Measurements from ENCODE around the gene PF4V1.

Gene PF4V1

DNA sequence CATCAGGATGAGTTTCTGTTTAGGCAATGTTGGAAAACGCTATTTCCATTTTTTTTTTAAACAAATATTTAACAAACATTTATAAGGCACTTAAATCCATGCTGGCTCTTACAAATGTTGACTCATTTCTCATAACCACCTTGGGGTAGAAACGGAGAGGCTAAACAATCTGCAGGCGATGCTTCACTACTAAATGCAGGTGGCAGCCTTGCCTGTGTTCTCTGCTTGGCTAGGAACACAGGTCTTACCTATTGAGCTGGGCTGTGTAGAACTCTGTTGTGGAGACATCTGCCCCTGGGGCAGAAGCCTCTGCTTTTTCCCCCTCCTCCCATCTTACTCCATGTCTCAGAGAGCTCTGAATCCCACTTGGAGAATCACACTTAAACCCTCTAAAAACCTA, 14.7 kb downstream of the PF4V1 start:
- no peak for TF ChIP-seq ZNF621 (tag by site-specific recombination; IDR thresholded peaks at IDR 0.05)
- CTCF ChIA-PET = interaction anchor here (0.7 to 1.0 kb wide), 5 partner anchors 22 to 55 kb away, joined by 3 to 5 read pairs (median 4); no protein-coding TSS in a partner anchor
- no peak overlapping the region for H3K27ac ChIP-seq (ENCODE audit: extremely low read depth, low read depth, low read length)
- no peaks in the 10 kb centered on the region for H3K4me1 ChIP-seq (ENCODE audit: control insufficient read depth, insufficient read depth, low read length)
- H3K4me3 ChIP-seq (ENCODE audit: low read depth, low read length) = no peak overlapping the region
- no peaks in the 10 kb centered on the region for H3K36me3 ChIP-seq (ENCODE audit: control insufficient read depth in 2 of 2, insufficient read depth in 1 of 2, low read length in 2 of 2)
- H3K9me3 ChIP-seq (ENCODE audit: control insufficient read depth, insufficient read depth, low read depth, low read length) = no peaks in the 10 kb centered on the region
- POLR2A ChIA-PET = no interaction called here

DNA sequence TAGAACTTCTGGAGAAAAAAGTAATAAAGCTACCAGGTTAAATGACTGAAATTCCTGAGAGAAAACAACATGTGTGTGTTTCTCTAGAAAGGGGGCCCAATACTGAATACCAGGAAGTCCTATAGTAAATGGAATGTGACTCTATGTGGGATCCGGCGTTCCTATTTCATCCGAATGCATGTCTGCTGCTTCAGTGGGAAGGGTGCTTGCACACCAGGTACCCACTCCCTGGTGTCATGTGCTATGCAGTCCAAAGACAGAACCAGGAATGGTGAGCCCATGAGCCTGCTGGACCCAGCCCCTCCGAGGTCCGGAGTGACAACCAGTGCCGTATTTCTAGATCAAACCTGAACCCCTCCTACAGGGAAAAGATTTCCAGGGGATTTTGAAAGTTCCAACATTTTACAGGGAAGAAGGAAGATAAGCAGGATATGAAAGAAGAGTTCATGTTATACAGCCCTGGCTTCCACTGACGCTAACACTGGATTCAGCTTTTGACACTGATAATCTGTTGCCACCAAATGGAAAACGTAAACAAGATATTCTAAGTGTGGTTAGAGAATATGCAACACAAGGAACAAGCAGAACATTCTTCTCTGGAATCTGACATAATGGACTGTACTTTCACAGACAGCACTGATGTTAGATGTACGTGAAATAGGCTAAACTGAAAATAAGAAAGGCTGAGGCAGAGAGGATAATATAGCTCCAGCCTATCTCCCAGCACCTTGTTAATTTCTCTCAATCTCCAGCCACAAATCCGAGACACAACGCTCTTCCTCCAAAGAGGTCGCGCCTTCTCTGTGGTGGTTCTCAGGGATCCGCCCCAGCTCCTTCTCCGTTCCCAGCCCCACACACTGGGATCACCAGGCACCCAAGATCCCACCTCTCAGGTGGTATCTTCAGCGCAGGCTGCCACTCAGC, 15.4 kb downstream of the PF4V1 start:
- Histone ChIP-seq H3K9me3 (ENCODE audit: control insufficient read depth, insufficient read depth, low read depth, low read length) (no peaks in the 10 kb centered on the region), H3K27ac (ENCODE audit: extremely low read depth, low read depth, low read length) (peak overlapping the region; percentile 46; the same call in 1 of the 2 replicates), H3K4me1 (ENCODE audit: control insufficient read depth, insufficient read depth, low read length) (no peaks in the 10 kb centered on the region), H3K36me3 (ENCODE audit: control insufficient read depth in 2 of 2, insufficient read depth in 1 of 2, low read length in 2 of 2) (no peaks in the 10 kb centered on the region), H3K4me3 (ENCODE audit: low read depth, low read length) (peak overlapping the region; percentile 48)
- peak; percentile 17; the same call in 1 of the 2 replicates for TF ChIP-seq GLIS1 (tag by site-specific recombination; IDR thresholded peaks at IDR 0.05)
- TF ChIP-seq, protein P1, sequence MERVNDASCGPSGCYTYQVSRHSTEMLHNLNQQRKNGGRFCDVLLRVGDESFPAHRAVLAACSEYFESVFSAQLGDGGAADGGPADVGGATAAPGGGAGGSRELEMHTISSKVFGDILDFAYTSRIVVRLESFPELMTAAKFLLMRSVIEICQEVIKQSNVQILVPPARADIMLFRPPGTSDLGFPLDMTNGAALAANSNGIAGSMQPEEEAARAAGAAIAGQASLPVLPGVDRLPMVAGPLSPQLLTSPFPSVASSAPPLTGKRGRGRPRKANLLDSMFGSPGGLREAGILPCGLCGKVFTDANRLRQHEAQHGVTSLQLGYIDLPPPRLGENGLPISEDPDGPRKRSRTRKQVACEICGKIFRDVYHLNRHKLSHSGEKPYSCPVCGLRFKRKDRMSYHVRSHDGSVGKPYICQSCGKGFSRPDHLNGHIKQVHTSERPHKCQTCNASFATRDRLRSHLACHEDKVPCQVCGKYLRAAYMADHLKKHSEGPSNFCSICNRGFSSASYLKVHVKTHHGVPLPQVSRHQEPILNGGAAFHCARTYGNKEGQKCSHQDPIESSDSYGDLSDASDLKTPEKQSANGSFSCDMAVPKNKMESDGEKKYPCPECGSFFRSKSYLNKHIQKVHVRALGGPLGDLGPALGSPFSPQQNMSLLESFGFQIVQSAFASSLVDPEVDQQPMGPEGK (tag by site-specific recombination; IDR thresholded peaks at IDR 0.05) = no peak
- TF ChIP-seq ZNF2 (tag by site-specific recombination; IDR thresholded peaks at IDR 0.05) = no peak
- no peak for TF ChIP-seq ZNF350 (tag by site-specific recombination; IDR thresholded peaks at IDR 0.05)
- TF ChIP-seq MEIS1 (CRISPR knock-in tag; IDR thresholded peaks at IDR 0.05; ENCODE audit: borderline replicate concordance) = no peak
- TF ChIP-seq ZNF549 (tag by site-specific recombination; IDR thresholded peaks at IDR 0.05) = no peak
- TF ChIP-seq, protein P2, sequence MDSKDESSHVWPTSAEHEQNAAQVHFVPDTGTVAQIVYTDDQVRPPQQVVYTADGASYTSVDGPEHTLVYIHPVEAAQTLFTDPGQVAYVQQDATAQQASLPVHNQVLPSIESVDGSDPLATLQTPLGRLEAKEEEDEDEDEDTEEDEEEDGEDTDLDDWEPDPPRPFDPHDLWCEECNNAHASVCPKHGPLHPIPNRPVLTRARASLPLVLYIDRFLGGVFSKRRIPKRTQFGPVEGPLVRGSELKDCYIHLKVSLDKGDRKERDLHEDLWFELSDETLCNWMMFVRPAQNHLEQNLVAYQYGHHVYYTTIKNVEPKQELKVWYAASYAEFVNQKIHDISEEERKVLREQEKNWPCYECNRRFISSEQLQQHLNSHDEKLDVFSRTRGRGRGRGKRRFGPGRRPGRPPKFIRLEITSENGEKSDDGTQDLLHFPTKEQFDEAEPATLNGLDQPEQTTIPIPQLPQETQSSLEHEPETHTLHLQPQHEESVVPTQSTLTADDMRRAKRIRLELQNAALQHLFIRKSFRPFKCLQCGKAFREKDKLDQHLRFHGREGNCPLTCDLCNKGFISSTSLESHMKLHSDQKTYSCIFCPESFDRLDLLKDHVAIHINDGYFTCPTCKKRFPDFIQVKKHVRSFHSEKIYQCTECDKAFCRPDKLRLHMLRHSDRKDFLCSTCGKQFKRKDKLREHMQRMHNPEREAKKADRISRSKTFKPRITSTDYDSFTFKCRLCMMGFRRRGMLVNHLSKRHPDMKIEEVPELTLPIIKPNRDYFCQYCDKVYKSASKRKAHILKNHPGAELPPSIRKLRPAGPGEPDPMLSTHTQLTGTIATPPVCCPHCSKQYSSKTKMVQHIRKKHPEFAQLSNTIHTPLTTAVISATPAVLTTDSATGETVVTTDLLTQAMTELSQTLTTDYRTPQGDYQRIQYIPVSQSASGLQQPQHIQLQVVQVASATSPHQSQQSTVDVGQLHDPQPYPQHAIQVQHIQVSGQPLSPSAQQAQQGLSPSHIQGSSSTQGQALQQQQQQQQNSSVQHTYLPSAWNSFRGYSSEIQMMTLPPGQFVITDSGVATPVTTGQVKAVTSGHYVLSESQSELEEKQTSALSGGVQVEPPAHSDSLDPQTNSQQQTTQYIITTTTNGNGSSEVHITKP (tag by site-specific recombination; IDR thresholded peaks at IDR 0.05) = 0 out of 2 replicates have a peak, but pooled peaks have one; percentile 42
- TF ChIP-seq ZNF114 (tag by site-specific recombination; IDR thresholded peaks at IDR 0.05) = no peak
- no peak for TF ChIP-seq SCRT2 (tag by site-specific recombination; IDR thresholded peaks at IDR 0.05)
- no peak for TF ChIP-seq SP3 (tag by site-specific recombination; IDR thresholded peaks at IDR 0.05)
- TF ChIP-seq, protein P3, sequence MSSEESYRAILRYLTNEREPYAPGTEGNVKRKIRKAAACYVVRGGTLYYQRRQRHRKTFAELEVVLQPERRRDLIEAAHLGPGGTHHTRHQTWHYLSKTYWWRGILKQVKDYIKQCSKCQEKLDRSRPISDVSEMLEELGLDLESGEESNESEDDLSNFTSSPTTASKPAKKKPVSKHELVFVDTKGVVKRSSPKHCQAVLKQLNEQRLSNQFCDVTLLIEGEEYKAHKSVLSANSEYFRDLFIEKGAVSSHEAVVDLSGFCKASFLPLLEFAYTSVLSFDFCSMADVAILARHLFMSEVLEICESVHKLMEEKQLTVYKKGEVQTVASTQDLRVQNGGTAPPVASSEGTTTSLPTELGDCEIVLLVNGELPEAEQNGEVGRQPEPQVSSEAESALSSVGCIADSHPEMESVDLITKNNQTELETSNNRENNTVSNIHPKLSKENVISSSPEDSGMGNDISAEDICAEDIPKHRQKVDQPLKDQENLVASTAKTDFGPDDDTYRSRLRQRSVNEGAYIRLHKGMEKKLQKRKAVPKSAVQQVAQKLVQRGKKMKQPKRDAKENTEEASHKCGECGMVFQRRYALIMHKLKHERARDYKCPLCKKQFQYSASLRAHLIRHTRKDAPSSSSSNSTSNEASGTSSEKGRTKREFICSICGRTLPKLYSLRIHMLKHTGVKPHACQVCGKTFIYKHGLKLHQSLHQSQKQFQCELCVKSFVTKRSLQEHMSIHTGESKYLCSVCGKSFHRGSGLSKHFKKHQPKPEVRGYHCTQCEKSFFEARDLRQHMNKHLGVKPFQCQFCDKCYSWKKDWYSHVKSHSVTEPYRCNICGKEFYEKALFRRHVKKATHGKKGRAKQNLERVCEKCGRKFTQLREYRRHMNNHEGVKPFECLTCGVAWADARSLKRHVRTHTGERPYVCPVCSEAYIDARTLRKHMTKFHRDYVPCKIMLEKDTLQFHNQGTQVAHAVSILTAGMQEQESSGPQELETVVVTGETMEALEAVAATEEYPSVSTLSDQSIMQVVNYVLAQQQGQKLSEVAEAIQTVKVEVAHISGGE (tag by site-specific recombination; conservative IDR thresholded peaks at IDR 0.05; ENCODE audit: low read depth) = no peak
- TF ChIP-seq, protein P4, sequence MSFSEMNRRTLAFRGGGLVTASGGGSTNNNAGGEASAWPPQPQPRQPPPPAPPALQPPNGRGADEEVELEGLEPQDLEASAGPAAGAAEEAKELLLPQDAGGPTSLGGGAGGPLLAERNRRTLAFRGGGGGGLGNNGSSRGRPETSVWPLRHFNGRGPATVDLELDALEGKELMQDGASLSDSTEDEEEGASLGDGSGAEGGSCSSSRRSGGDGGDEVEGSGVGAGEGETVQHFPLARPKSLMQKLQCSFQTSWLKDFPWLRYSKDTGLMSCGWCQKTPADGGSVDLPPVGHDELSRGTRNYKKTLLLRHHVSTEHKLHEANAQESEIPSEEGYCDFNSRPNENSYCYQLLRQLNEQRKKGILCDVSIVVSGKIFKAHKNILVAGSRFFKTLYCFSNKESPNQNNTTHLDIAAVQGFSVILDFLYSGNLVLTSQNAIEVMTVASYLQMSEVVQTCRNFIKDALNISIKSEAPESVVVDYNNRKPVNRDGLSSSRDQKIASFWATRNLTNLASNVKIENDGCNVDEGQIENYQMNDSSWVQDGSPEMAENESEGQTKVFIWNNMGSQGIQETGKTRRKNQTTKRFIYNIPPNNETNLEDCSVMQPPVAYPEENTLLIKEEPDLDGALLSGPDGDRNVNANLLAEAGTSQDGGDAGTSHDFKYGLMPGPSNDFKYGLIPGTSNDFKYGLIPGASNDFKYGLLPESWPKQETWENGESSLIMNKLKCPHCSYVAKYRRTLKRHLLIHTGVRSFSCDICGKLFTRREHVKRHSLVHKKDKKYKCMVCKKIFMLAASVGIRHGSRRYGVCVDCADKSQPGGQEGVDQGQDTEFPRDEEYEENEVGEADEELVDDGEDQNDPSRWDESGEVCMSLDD (tag by site-specific recombination; IDR thresholded peaks at IDR 0.05) = no peak
- 0 out of 2 replicates have a peak, but pooled peaks have one; percentile 16 for TF ChIP-seq ZNF10 (tag by site-specific recombination; IDR thresholded peaks at IDR 0.05)
- peak; percentile 76 for TF ChIP-seq ZNF341 (tag by site-specific recombination; IDR thresholded peaks at IDR 0.05; ENCODE audit: low read depth)
- no peak for TF ChIP-seq ZNF548 (tag by site-specific recombination; IDR thresholded peaks at IDR 0.05)
- TF ChIP-seq, protein P5, sequence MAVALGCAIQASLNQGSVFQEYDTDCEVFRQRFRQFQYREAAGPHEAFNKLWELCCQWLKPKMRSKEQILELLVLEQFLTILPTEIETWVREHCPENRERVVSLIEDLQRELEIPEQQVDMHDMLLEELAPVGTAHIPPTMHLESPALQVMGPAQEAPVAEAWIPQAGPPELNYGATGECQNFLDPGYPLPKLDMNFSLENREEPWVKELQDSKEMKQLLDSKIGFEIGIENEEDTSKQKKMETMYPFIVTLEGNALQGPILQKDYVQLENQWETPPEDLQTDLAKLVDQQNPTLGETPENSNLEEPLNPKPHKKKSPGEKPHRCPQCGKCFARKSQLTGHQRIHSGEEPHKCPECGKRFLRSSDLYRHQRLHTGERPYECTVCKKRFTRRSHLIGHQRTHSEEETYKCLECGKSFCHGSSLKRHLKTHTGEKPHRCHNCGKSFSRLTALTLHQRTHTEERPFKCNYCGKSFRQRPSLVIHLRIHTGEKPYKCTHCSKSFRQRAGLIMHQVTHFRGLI (tag by site-specific recombination; IDR thresholded peaks at IDR 0.05) = no peak
- TF ChIP-seq ZBTB17 (tag by site-specific recombination; IDR thresholded peaks at IDR 0.05) = peak; percentile 56; the same call in 1 of the 2 replicates
- no peak for TF ChIP-seq ZNF521 (tag by site-specific recombination; IDR thresholded peaks at IDR 0.05)
- POLR2A ChIA-PET = no interaction called here
- CTCF ChIA-PET = interaction anchor here (0.5 to 1.0 kb wide), 6 partner anchors 17 to 230 kb away, joined by 3 to 5 read pairs (median 3); partner anchors contain the start of gene CXCL2
